DMS53 (cell line): ENCODE data around the gene SLC22A31.

Experiments
- DNase-seq: peaks from one replicate; lab custom pipeline; 2025; lab: John Stamatoyannopoulos, UW

Gene SLC22A31

DNA sequence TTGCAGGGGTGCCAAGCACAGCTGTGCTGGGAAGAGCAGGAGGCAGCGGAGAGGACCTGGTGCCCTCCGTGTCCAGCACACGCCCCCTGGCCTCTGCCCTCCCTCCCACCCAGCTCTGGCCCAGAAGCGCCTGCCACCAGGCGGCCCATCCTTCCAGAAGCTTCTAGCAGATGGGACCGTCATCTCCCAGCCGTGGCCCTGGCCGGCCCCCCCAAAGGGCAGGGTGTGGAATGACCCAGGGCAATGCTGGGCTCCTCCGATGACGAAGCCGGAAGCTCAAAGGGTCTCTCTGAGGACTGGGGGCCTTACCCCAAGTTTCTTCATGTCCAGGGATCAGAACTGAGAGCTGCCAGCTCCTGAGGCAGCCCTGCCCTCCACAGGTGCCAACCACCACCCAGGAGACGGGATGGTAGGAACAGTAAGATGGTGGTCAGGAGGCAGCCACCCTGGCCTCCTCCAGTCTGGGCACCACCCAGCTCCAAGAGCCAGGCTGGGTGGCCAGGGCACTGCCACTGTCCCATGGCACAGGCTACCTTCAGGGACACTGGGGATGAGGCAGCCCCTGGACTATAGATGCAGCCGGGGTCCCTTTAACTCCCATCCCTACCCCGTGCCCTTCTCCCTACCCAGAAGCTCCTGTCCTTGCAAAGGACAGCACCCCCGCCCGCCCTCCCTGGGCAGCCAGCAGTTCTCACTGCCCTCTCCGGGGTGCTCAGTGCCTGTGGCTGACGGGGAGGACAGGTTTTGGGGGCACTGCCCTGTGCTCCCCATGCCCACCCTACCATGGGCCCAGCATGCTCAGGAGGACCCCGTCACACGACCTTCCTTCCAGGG, 35.3 kb downstream of the SLC22A31 start:
- DNase-seq: no peak

DNA sequence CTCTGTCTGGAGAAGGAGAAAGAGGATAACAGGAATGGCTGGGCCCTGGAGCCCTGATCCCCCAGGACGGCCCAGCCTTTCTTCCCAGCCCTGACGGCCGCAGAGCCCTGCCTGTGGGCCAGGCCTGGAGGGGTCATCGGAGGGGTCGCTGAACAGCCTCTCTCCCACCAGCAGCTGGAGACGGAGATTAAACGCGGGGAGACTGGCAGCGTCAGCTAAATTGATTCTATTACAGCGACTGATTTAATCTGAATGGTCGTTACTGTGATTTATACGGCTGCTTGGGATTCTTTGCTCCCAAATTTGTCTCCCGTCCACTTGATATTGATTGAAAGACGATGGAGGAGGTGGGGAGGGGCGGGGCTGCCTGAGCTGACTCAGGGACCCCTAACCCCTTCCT, 35.9 kb downstream of the SLC22A31 start:
- no peak for DNase-seq

DNA sequence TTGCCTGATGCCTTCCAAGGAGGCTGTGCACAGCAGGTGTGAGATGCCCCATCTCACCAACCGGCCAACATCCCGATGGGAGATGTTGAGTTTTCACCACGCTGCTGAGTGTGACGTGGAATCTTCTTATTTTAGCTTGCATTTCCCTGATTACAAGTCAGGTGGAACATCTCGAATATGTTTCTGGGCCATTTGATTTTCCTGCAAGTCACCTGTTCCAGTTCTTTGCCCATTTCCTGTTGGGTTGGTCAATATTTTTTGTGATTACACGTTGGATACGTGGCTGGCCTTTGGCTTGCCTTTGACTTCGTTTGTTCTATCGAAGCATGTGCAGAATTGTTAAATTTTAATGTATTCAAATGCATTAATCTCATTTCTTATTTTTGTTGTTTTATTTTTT, 37.0 kb downstream of the SLC22A31 start:
- no peak for DNase-seq

DNA sequence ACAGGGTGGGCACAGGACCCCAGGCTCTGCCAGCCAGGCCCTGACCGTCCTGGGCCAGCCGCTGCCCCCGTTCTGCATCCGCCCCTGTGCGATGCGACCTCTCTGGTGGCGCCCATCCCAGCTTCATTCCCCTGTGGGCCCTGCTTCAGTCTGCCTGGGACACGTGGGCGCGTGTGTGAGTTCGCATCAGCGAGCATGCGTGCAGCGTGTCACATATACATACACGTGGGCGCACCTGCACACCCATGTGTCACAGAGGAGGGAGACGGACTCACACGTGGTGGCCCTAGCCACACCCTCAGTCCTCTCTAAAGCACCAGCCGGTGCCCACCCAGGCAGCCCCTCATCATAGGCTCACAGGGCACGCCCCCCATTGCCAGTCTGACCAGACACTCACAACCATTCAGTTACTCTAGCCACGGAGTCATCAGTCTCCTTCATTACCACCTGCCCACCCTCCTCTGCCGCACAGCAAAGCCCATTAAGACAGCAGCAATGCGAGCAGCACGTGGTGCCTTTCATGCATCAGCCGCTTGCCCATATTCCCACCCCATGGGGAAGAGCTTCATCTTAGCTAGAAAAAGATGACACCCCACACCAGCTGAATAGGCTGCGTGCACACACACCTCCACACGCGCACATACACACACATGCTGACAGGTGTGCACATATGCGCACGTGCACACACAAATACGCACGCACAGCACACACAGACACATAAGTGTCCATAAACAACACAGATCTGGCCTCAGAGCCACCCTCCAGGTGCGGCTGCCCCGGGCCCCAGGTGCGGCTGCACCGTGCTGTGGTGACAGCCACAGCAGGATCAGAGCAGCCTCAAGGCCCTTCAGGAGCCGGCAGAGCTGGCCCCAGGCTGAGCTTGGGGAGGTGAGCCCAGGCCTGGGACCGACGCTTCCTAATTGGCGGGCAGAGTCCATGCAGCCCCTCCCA, 38.3 kb downstream of the SLC22A31 start:
- no peak for DNase-seq

DNA sequence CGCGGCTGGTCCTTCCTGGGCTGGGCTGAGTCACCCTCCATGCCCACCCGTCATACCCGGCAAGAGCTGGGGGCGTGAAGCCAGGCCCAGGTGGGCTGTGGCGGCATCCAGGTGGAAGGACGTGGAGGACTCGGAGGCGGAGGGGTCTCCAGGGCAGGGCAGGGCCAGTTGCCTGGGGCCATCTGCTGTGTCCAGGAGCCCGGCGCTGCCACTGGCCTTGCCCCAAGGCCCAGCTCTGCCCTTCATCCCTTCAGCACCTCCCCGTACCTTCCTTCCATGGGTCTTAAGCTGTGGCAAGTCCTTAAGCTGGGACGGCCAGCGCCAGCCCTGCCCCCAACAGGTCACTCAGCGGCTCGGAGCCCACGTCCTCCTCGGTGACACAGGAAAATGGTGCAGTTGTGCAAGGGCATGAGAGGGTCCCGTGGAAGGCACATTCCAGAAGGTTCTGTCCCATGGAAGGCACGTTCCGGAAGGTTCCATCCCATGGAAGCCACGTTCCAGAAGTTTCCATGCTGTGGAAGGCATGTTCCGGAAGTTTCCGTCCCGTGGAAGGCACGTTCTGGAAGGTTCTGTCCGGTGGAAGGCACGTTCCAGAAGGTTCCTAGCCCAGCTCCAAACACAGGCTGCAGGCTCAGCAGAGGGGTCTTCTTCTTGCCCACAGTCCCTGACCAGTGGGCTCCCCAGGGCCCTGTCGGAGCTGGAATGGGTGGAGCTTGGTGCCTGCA, 39.2 kb downstream of the SLC22A31 start:
- DNase-seq: no peak

DNA sequence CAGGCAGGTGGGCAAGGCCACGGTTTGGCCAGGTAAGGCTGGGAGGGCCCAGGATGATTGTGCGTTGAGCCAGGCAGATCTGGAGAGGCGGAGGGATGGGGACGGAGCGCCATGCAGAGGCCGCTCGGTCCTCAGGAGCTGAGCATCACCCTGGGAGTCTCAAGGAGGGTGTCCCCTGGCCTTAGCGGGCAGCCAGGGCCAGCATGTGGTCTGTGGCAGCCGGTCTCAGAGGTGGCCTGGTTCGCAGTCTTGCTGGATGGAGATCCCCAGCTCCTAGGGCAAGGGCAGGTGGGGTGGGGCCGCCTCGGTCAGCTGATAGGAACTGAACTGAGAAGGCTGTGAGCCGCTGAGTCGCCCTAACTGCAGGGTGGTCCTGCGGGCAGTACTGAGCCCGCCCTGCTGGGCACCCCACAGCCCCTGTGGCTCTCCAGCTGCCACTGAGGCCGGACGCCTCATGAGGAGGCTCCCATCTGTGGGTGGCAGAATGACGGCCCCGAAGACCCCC, 40.4 kb downstream of the SLC22A31 start:
- DNase-seq: no peak

DNA sequence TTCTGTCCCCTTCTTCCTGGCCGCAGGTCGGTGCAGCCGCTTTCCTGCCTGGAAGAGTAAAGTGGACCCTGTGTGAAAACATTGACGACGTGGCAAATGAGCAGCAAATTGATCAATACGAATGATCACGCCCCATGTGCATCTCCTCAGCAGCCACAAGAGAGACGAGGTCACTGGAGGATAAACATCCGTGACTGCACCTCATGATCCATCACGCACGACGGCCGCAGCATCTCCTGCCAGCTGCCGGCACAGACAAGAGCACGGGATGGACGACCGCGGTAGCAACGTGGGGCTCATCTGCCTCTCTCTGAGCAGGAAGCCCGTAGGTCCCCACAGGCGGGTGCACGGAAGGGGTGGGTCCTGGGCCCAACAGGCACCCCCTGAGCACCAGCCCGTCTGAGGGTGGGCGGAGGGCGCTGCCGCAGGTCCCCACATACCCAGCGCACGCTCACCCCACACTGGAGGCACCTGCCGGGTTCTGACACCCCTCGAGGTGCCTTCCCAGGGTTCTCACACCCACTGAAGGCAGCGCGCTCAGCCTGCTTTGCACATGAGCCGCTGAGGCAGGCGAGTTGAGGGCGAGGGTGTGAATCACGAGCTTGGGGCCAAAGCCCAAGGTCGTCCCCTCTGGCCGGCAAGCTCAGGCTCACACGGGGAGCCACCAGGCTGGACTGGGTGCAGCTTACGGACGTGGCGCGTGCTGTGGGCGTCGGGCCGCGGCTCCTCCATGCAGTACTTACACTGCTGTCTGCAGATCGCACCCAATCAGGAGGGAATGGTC, 41.1 kb downstream of the SLC22A31 start:
- peak; percentile 25 for DNase-seq

DNA sequence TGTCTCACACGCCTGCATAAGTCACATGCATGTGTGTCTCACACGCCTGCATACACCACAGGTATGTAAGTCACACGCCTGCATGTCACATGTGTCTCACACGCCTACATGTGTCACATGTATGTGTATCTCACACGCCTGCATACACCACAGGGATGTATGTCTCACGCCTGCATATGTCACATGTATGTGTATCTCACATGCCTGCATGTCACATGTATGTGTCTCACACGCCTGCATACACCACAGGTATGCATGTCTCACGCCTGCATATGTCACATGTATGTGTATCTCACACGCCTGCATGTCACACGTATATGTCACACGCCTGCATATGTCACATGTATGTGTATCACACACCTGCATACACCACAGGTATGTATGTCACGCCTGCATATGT, 42.6 kb downstream of the SLC22A31 start:
- DNase-seq: no peak

DNA sequence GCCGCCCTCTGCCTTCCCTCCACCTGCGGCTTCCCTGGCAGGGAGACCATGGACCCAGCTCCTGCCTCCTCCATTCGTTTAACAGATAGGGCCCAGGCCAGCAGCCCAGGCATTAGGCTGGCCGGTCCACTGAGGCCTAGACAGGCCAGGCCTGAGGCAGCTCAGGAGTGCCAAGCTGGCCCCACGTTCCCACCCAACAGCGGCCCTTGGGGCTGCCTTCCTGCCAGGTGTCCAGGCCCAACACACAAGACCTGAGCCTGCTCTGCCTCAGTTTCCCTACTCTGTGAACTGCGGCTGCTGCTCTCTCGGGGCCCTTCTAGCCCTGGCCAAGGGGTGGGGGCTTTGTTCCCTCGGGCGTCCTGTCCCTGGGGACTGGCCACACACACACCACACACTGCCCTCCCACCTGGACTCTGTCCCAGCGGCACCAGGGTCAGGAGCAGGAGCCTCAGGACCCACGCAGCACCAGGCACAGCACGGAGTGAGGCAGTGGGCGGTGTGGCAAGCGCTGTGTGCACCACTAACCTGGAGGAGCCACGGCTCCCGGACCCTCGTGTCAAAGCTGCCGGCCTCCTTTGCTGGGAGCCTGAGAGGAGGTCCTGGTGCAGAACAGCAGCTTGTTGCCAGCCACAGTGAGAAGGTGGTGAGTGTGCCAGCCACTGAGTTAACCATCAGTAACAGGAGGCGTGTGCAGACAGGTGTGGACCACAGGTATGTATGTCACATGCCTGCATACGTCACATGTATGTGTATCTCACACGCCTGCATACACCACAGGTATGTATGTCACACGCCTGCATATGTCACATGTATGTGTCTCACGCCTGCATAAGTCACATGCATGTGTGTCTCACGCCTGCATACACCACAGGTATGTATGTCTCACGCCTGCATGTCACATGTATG, 43.3 kb downstream of the SLC22A31 start:
- no peak for DNase-seq

DNA sequence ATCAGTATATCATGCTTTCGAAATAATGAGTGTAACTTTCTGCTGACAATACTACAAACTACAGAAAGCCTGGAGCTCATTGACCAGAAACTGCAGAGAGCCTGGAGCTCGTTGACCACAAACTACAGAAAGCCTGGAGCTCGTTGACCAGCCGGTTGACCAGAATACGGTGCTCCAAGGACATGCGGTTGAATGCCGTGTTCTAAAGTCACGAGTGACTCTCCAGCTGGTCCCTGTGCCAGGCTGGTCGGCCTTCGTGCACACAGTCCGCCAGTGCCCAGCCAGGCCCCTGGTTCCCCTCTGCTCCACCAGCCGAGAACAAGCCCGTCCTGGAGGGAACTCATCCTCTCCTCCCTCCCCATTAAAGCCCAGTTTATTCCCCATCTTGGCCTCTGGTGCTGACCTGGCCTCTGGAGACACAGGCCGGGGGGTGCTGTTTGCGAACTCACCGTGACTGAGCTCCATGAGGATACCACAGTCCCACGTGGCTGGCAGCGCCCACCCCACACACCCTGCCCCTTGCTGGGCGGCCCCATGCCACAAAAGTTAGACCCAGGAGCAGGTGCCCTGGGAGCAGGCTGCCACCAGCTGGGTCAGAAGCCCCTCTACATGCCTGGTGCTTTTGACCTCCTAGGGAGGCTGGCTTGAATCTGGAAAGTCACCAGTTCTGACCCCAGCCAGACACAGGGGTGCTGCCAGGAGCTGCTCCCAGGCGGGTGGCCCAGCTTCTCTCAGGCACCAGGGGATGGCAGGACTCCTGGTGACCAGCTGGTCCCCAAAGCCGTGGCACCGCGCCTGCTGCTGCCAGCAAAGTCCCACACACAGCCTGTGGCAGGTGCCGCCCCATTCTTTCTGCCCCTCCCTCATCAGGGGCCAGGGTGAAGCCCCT, 44.2 kb downstream of the SLC22A31 start:
- no peak for DNase-seq

DNA sequence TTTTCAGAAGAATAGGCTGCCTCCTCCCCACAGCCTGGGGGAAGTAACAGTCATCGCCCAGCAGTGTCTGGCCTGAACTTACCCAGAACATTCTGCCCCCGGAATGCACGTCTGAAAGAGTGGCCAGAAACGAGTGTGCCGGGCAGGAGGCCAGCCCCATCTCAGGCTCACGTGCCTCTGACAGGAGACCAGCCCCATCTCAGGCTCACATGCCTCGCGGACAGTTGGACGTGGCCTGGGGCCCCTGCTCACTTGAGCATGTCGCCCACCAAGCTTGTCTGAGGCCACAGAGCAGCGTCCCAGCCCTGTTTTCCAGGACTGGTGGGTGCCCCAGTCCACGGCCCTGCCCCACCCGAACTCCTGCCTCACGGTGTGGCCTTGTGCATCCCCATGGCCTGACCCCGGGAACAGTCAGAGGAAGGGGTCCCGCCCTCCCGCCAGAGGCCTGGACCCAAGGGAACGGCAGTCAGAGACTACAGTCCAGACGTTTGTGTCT, 45.1 kb downstream of the SLC22A31 start:
- DNase-seq: no peak

DNA sequence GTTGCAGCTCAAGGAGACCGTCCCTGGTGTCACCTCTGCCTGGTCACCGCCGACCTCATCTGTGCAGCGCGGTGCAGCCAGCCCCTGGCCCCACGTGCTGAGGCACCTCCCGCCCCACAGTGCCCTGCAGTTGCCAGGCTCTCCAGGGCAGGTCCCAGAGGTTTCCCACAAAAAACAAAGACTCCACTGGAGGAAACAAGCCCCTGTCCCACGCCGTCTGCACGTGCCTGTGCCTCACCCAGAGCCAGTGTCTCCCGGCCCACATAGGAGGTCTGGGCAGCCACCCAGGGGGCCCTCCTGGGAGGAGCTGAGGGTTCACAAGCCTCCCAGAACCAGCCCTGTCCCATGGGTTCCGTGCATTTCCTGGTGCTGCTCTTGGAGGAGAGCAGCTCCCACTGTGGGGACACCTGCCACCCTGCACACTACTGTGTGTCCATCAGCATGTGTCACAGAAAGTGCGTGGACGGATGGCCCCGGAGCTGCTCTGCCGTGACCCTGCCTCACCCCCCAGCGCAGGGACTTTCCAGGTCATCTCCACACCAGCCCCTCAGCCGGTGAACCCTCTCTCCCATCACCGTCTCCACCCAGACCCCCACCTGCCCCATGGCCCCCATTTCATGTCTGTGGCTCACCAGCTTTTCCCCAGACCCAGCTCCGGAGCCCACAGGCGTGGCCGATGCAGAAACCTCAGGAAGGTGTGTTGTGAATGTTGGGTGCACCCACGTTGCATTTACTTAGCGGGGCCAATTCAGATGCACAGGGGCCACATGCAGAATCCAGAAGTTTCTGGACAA, 45.8 kb downstream of the SLC22A31 start:
- peak; percentile 28 for DNase-seq

DNA sequence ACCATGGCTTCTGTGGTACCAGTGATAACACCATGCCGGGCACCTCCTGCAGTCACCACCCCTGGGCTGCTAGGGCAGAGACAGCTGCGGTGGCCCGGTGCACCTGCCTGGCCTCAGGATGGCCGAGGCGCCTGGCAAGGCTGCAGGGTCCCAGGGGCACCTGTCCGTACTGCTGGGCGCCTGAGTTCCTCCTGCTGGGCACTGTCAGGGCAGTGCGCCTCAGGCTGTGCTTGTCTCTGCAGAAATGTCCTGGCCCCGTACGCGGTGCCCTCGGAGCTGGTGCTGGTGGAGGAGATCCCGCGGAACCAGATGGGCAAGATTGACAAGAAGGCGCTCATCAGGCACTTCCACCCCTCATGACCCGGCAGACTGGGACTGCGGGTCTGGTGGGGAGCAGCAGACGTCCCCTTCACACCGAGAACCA, 46.5 kb downstream of the SLC22A31 start:
- peak; percentile 64 for DNase-seq

DNA sequence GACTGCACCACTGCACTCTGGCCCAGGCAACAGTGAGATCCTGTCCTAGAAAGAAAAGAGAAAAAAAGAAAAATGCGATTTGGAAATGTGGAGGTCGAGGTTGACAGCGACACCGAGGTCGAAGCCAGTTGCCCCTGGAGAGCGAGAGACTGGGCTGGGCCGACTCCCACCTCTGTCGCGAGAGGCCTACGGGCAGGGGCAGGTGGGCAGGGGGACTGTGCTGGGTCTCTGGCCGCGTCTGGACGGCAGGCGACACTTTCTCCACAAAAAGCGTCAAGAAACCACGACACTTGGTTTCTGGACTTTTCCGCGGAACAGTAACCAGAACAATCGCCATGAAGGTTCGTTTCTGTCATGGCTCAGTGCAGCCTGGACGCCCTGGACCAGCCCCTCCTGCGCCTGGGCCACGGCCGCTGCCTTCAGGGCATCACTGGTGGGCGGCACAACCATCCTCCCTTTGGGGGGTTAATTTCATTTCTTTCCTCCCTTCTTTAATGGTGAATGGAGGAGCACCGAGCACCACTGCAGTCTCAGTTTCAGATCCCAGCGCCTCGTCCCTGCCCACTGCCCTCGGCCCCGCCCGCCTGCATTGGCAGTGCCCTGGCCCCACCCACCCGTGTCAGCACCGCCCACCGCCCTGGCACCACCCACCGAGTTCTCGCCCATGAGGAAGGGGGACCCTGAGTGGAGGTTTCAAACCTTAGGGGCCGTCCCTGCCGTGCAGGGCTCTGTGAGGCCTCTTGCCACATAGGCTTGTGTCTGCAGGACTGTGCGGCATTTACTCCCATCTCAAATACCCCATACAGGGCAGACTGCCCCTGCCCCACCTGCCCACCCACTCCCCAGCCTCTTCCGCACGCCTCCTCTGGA, 47.3 kb downstream of the SLC22A31 start:
- no peak for DNase-seq

DNA sequence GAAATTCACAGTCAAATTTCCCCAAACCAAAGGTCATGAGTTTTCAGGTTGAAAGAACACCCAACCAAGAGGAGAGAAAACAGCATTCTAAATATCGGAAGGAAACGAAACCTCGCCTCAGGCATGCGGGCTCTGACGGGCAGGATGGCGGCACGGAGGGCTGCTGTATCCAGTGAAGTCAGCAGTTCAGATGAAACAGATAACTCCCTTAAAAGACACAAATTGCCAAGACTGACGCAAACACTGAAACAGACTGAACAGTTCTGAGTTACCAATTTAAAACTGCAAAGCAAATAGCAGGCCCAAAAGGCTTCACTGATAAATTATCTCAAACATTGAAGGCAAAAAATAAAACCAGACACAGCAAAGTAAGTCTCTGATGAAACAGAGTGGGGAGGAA, 49.4 kb downstream of the SLC22A31 start:
- DNase-seq: no peak

DNA sequence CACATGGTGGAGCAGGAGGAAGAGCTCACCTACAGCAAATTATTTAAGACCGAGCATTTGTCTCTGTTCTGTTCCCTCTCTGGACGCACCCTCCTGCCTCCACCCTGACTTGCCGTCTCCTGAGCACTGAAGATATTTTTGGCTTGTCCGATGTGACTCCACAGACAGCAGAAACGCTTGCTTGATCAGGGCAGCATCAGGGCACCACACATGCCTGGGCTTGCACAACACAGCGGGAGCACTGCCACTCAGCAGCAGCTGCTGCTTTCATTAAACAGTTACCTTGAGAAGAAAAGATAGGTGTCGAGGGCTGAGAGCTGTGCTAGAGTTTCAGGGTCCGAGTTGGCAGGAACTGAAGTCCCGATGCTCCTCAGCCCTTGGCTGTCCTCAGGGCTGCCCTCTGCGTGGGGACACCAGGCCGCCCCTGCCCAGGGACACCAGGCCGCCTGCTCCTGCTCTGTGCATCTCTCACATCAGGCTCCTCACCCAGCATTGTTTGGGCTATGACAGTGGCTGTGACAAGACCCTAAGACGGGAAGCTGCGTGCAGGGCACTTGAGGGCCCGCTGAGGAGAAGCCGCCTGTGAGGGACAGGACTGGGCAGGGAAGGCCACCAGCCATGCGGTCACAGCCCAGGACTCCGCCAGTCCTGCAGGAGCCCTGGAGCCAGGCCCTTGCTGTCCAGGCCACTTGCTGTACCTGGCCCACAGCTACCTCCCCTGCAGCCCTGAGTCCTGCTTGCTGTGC, 50.1 kb downstream of the SLC22A31 start:
- DNase-seq: no peak
